Activated CD8-positive, alpha-beta memory T cell treated with anti-CD3 and anti-CD28 coated beads, Interleukin-2, amount 10 ng/mL, durations not matched to agents 7 days and 5 days (primary cell): Measurements from ENCODE around the gene RNF138. TPM values are rescaled to one million over a fixed set of nuclear protein-coding genes. Genes with fewer than 3 reads are reported as not detected.

Experiments used
- ATAC-seq: fragments of 150-1000 bp; cut with Tn5 transposase; one replicate; pipeline ENCODE4 v1.10.0; 2021; ENCODE audit warnings: moderate library complexity
- CTCF ChIA-PET: fragments of 350-600 bp; sonication (Branson Sonifier 250); formaldehyde crosslinking; loops from one replicate; lab custom pipeline; 2021; ENCODE audit warnings: antibody characterized with exemption; lab: Charles Lee
- DNase-seq: peaks from one replicate; pipeline ENCODE4 v3.0.0-alpha.2; 2020
- H3K27ac Mint-ChIP-seq: one replicate; pipeline ENCODE4 v1.8.0; 2021; ENCODE audit warnings: mild to moderate bottlenecking, mixed read lengths
- H3K27me3 Mint-ChIP-seq: one replicate; pipeline ENCODE4 v1.8.0; 2021; ENCODE audit warnings: mixed read lengths
- H3K36me3 Mint-ChIP-seq: one replicate; pipeline ENCODE4 v1.8.0; 2021; ENCODE audit warnings: mild to moderate bottlenecking, mixed read lengths
- H3K4me1 Mint-ChIP-seq: one replicate; pipeline ENCODE4 v1.8.0; 2021; ENCODE audit warnings: mixed read lengths
- H3K4me3 Mint-ChIP-seq: one replicate; pipeline ENCODE4 v1.8.0; 2021; ENCODE audit warnings: mild to moderate bottlenecking, moderate library complexity, mixed read lengths
- H3K9me3 Mint-ChIP-seq: one replicate; pipeline ENCODE4 v1.8.0; 2022; ENCODE audit warnings: low read depth, mixed read lengths
- total RNA-seq, 2 experiments: library from RNA; stranded (reverse); gene quantifications; one replicate each; pipeline ENCODE4 v1.2.3, GENCODE V29; 2021

The RNF138 gene
- 10 to 100 TPM; 62.1 to 72.9 TPM for total RNA-seq

- H3K4me3 Mint-ChIP-seq: peak within 1 kb of the TSS; percentile 97
- peaks cover 32% of the 10 kb centered on the region for H3K36me3 Mint-ChIP-seq
- DNase-seq: peak; percentile 92
- CTCF ChIA-PET: interaction anchor here (0.7 to 5.4 kb wide), 8 partner anchors 15 to 149 kb away, joined by 3 to 37 read pairs (median 6); partner anchors contain the start of genes RNF125 and TRAPPC8
- H3K27ac Mint-ChIP-seq: peak within 1 kb of the TSS; percentile 96
- peaks cover 41% of the 10 kb centered on the region for H3K4me1 Mint-ChIP-seq
- ATAC-seq: peak; percentile 57
- no peaks in the 10 kb centered on the region for H3K9me3 Mint-ChIP-seq
- H3K27me3 Mint-ChIP-seq: no peaks in the 10 kb centered on the region
These were observed at the start of gene RNF138 for GRCh38 chr18:32091724-32092421. RNF138 (plus strand) TSS chr18:32091874; CDS start chr18:32092777, 903 bp downstream.

- H3K27ac Mint-ChIP-seq: peak overlapping the region; percentile 82
- CTCF ChIA-PET: interaction anchor here (1.3 to 2.2 kb wide), 3 partner anchors 23 to 99 kb away, joined by 3 to 9 read pairs (median 4); partner anchors contain the start of genes RNF125 and TRAPPC8
- no peak overlapping the region for H3K4me3 Mint-ChIP-seq
- peaks cover 66% of the 10 kb centered on the region for H3K36me3 Mint-ChIP-seq
- peaks cover 53% of the 10 kb centered on the region for H3K4me1 Mint-ChIP-seq
- H3K27me3 Mint-ChIP-seq: no peaks in the 10 kb centered on the region
- no peak for DNase-seq
- no peak for ATAC-seq
- peaks cover 2% of the 10 kb centered on the region for H3K9me3 Mint-ChIP-seq
These were observed 49.3 kb upstream of the RNF138 start for GRCh38 chr18:32042337-32042736.

- Mint-ChIP-seq H3K4me1 (peaks cover 54% of the 10 kb centered on the region), H3K27me3 (no peaks in the 10 kb centered on the region), H3K27ac (peak overlapping the region; percentile 87), H3K9me3 (no peaks in the 10 kb centered on the region), H3K4me3 (peak overlapping the region; percentile 18), H3K36me3 (peaks cover 50% of the 10 kb centered on the region)
- DNase-seq: peak; percentile 47
- ATAC-seq: peak; percentile 43
- CTCF ChIA-PET: interaction anchor here (1.0 to 2.7 kb wide), 6 partner anchors 14 to 34 kb away, joined by 3 to 16 read pairs (median 5); partner anchors contain the start of gene RNF125
These were observed 43.1 kb upstream of the RNF138 start for GRCh38 chr18:32048507-32049091.

- H3K36me3 Mint-ChIP-seq: peaks cover 56% of the 10 kb centered on the region
- CTCF ChIA-PET: interaction anchor here (0.6 to 3.2 kb wide), 12 partner anchors 9 to 95 kb away, joined by 3 to 19 read pairs (median 4); partner anchors contain the start of gene RNF125
- peak; percentile 84 for DNase-seq
These were observed 42.1 kb upstream of the RNF138 start for GRCh38 chr18:32049393-32050171.

GRCh38 chr18:32056613-32057358, 34.9 kb upstream of the RNF138 start:
- peaks cover 51% of the 10 kb centered on the region for H3K4me1 Mint-ChIP-seq
- no peaks in the 10 kb centered on the region for H3K27me3 Mint-ChIP-seq
- CTCF ChIA-PET: interaction anchor here (0.7 to 1.1 kb wide), 4 partner anchors 9 to 114 kb away, joined by 3 to 4 read pairs (median 4); partner anchors contain the start of gene TRAPPC8
- no peak overlapping the region for H3K4me3 Mint-ChIP-seq
- H3K36me3 Mint-ChIP-seq: peaks cover 59% of the 10 kb centered on the region
- no peak for DNase-seq
- no peaks in the 10 kb centered on the region for H3K9me3 Mint-ChIP-seq
- no peak for ATAC-seq
- H3K27ac Mint-ChIP-seq: peak overlapping the region; percentile 12

More at GRCh38 chr18:32049393-32050171, 42.1 kb upstream of the RNF138 start:
- peak overlapping the region; percentile 47 for H3K4me3 Mint-ChIP-seq
- no peaks in the 10 kb centered on the region for H3K9me3 Mint-ChIP-seq
- peaks cover 54% of the 10 kb centered on the region for H3K4me1 Mint-ChIP-seq
- no peaks in the 10 kb centered on the region for H3K27me3 Mint-ChIP-seq
- peak overlapping the region; percentile 87 for H3K27ac Mint-ChIP-seq
- ATAC-seq: peak; percentile 64

- no peaks in the 10 kb centered on the region for H3K27me3 Mint-ChIP-seq
- no peak overlapping the region for H3K4me3 Mint-ChIP-seq
- DNase-seq: no peak
- no peak for ATAC-seq
- no peaks in the 10 kb centered on the region for H3K9me3 Mint-ChIP-seq
- peaks cover 46% of the 10 kb centered on the region for H3K4me1 Mint-ChIP-seq
- CTCF ChIA-PET: interaction anchor here (0.7 kb wide), 1 partner anchor 10 kb away, joined by 4 read pairs; no protein-coding TSS in a partner anchor
- H3K36me3 Mint-ChIP-seq: peaks cover 57% of the 10 kb centered on the region
- no peak overlapping the region for H3K27ac Mint-ChIP-seq
These were observed 34.0 kb upstream of the RNF138 start for GRCh38 chr18:32057624-32058165.

- H3K27me3 Mint-ChIP-seq: no peaks in the 10 kb centered on the region
- H3K4me1 Mint-ChIP-seq: peaks cover 48% of the 10 kb centered on the region
- ATAC-seq (peak; percentile 49), DNase-seq (no peak)
- CTCF ChIA-PET: interaction anchor here (1.0 to 2.2 kb wide), 4 partner anchors 10 to 40 kb away, joined by 3 to 10 read pairs (median 4); no protein-coding TSS in a partner anchor
- H3K4me3 Mint-ChIP-seq: no peak overlapping the region
- no peaks in the 10 kb centered on the region for H3K9me3 Mint-ChIP-seq
- H3K27ac Mint-ChIP-seq: peak overlapping the region; percentile 12
- H3K36me3 Mint-ChIP-seq: peaks cover 62% of the 10 kb centered on the region
These were observed 31.6 kb upstream of the RNF138 start for GRCh38 chr18:32060026-32060425.

- ATAC-seq: no peak
- H3K27ac Mint-ChIP-seq: no peak overlapping the region
- peaks cover 49% of the 10 kb centered on the region for H3K36me3 Mint-ChIP-seq
- DNase-seq: no peak
- H3K4me3 Mint-ChIP-seq: no peak overlapping the region
- no peaks in the 10 kb centered on the region for H3K9me3 Mint-ChIP-seq
- peaks cover 11% of the 10 kb centered on the region for H3K4me1 Mint-ChIP-seq
- CTCF ChIA-PET: interaction anchor here (0.6 to 1.3 kb wide), 2 partner anchors 10 to 49 kb away, joined by 4 to 6 read pairs; partner anchors contain the start of gene RNF125
- no peaks in the 10 kb centered on the region for H3K27me3 Mint-ChIP-seq
These were observed 24.1 kb upstream of the RNF138 start for GRCh38 chr18:32067375-32068167.

GRCh38 chr18:32072321-32072720, 19.4 kb upstream of the RNF138 start:
- peak; percentile 65 for ATAC-seq
- H3K27me3 Mint-ChIP-seq: no peaks in the 10 kb centered on the region
- H3K4me1 Mint-ChIP-seq: peaks cover 26% of the 10 kb centered on the region
- no peaks in the 10 kb centered on the region for H3K9me3 Mint-ChIP-seq
- CTCF ChIA-PET: interaction anchor here (0.6 to 3.5 kb wide), 21 partner anchors 9 to 223 kb away, joined by 3 to 42 read pairs (median 4); partner anchors contain the start of genes RNF125, RNF138 and TRAPPC8
- no peak overlapping the region for H3K4me3 Mint-ChIP-seq
- no peak overlapping the region for H3K27ac Mint-ChIP-seq
- no peak for DNase-seq
- H3K36me3 Mint-ChIP-seq: peaks cover 39% of the 10 kb centered on the region

GRCh38 chr18:32074206-32074605, 17.5 kb upstream of the RNF138 start:
- ATAC-seq (peak; percentile 69), DNase-seq (no peak)
- Mint-ChIP-seq H3K36me3 (peaks cover 31% of the 10 kb centered on the region), H3K9me3 (no peaks in the 10 kb centered on the region), H3K4me3 (no peak overlapping the region), H3K27me3 (no peaks in the 10 kb centered on the region), H3K4me1 (peaks cover 26% of the 10 kb centered on the region), H3K27ac (peak overlapping the region; percentile 26)
- CTCF ChIA-PET: interaction anchor here (0.9 to 3.5 kb wide), 6 partner anchors 14 to 55 kb away, joined by 3 to 42 read pairs (median 4); partner anchors contain the start of gene RNF125

- Mint-ChIP-seq H3K36me3 (peaks cover 28% of the 10 kb centered on the region), H3K9me3 (no peaks in the 10 kb centered on the region), H3K27me3 (no peaks in the 10 kb centered on the region), H3K27ac (no peak overlapping the region), H3K4me1 (peaks cover 24% of the 10 kb centered on the region), H3K4me3 (no peak overlapping the region)
- no peak for DNase-seq
- CTCF ChIA-PET: interaction anchor here (0.6 kb wide), 1 partner anchor 10 kb away, joined by 4 read pairs; no protein-coding TSS in a partner anchor
- no peak for ATAC-seq
These were observed 12.8 kb upstream of the RNF138 start for GRCh38 chr18:32078845-32079244.
